GOT3 (cell line): ENCODE measurements around the gene COL6A2.
A peak's percentile ranks its signal among the peaks of the same experiment; 100 is the strongest.
"Not testable (repeated sequence)": the region's sequence is repeated elsewhere in the genome, so short reads cannot be mapped to it uniquely, and the experiment has no call there.

Experiments
- DNase-seq: peaks from one replicate; lab custom pipeline; 2025; ENCODE audit warnings: mixed read lengths; lab: John Stamatoyannopoulos, UW

COL6A2 gene

GRCh38 chr21:46079352-46080170 is 18.4 kb upstream of the COL6A2 start:
- peak; percentile 36 for DNase-seq

- no peak for DNase-seq
Measured at GRCh38 chr21:46080171-46081021, 17.5 kb upstream of the COL6A2 start.

GRCh38 chr21:46081022-46081861 is 16.7 kb upstream of the COL6A2 start:
- no peak for DNase-seq

- no peak for DNase-seq
Measured at GRCh38 chr21:46081862-46082712, 15.8 kb upstream of the COL6A2 start.

- no peak for DNase-seq
Measured at GRCh38 chr21:46082713-46082962, 15.3 kb upstream of the COL6A2 start.

GRCh38 chr21:46082963-46083790 is 14.7 kb upstream of the COL6A2 start:
- DNase-seq = no peak

- no peak for DNase-seq
Measured at GRCh38 chr21:46083791-46084561, 13.9 kb upstream of the COL6A2 start.

- DNase-seq = no peak
Measured at GRCh38 chr21:46084709-46085108, 13.2 kb upstream of the COL6A2 start.

GRCh38 chr21:46085259-46085658 is 12.7 kb upstream of the COL6A2 start:
- DNase-seq = not testable (repeated sequence)

- DNase-seq = no peak
Measured at GRCh38 chr21:46087641-46088040, 10.3 kb upstream of the COL6A2 start.

- no peak for DNase-seq
Measured at GRCh38 chr21:46088189-46088588, 9.7 kb upstream of the COL6A2 start.

- DNase-seq = no peak
Measured at GRCh38 chr21:46089285-46089684, 8.6 kb upstream of the COL6A2 start.

- no peak for DNase-seq
Measured at GRCh38 chr21:46091118-46091517, 6.8 kb upstream of the COL6A2 start.

GRCh38 chr21:46091631-46092025 is 6.3 kb upstream of the COL6A2 start:
- DNase-seq = no peak

GRCh38 chr21:46092026-46092764 is 5.7 kb upstream of the COL6A2 start:
- DNase-seq = peak; percentile 78

GRCh38 chr21:46092811-46093667 is 4.9 kb upstream of the COL6A2 start:
- DNase-seq = no peak

GRCh38 chr21:46093668-46094400 is 4.1 kb upstream of the COL6A2 start:
- no peak for DNase-seq
